ENCODE results near the gene HDAC8.

HDAC8 gene

DNA sequence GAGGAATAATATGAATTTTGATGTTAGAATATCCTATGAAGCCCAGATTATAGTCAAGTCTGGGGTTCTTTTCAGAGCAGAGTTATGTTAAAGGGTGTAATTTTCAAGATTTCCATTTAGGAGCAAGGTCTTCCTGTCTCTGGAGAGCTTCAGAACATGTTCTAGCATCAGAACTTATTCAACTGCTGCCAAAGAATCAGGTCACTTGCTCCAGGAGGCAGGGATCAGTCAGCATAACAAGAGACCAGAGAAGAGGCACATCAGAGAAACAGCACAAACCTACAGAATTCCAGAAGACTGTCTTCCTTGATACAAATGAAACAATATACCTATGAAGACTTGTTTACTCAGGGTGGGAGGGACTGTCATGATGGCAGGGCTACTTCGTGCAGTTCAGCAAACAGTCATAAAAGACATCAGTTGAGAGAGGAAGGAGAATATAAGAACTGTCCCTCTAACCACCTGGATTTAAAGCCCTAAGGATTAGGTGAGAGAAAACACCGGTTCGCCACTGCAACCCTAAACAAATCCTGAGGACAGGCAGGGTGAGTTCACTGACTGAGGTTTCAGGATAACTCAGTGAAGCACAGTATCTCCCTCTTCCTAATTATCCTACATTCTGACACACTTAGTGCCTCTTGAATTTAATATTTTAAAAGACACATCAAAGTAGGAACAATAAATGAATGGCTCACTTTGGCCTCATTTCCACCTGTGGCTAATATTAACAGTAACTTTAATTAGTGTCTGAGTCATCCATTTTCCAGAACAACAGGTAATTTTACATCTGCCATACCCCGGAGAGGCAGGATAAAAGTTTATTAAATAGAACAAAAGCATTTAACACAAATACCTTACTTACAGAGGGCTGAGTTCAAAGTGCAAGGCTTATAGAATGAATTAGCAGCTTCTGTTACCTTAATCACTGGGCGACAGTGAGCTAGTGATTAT lies 93.0 kb downstream of the HDAC8 start:
- TF ChIP-seq, protein P1, sequence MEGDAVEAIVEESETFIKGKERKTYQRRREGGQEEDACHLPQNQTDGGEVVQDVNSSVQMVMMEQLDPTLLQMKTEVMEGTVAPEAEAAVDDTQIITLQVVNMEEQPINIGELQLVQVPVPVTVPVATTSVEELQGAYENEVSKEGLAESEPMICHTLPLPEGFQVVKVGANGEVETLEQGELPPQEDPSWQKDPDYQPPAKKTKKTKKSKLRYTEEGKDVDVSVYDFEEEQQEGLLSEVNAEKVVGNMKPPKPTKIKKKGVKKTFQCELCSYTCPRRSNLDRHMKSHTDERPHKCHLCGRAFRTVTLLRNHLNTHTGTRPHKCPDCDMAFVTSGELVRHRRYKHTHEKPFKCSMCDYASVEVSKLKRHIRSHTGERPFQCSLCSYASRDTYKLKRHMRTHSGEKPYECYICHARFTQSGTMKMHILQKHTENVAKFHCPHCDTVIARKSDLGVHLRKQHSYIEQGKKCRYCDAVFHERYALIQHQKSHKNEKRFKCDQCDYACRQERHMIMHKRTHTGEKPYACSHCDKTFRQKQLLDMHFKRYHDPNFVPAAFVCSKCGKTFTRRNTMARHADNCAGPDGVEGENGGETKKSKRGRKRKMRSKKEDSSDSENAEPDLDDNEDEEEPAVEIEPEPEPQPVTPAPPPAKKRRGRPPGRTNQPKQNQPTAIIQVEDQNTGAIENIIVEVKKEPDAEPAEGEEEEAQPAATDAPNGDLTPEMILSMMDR (IDR thresholded peaks at IDR 0.05; ENCODE audit: borderline replicate concordance, insufficient read depth, low read depth, low read length) = no peak
- H3K4me3 ChIP-seq (ENCODE audit: low read depth, low read length) = no peak overlapping the region

DNA sequence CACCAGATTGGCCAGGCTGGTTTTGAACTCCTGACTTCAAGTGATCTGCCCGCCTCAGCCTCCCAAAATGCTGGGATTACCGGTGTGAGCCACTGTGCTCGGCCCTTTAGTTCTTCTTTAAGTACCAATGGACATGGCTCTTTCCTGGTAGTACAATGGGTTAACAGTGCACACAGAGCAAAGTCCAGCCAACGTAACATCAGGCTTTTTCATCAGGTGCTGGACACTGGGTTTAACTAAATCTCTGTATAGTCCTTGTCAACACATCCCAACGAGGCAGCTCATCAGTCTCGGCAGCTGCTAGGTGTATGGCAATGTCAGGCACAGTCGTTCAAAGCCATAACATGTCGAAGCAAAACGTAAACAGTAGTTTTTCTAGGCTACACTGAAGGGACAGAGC lies 93.8 kb downstream of the HDAC8 start:
- TF ChIP-seq, protein P1 (IDR thresholded peaks at IDR 0.05; ENCODE audit: borderline replicate concordance, insufficient read depth, low read depth, low read length) = no peak
- no peak overlapping the region for H3K4me3 ChIP-seq (ENCODE audit: low read depth, low read length)

DNA sequence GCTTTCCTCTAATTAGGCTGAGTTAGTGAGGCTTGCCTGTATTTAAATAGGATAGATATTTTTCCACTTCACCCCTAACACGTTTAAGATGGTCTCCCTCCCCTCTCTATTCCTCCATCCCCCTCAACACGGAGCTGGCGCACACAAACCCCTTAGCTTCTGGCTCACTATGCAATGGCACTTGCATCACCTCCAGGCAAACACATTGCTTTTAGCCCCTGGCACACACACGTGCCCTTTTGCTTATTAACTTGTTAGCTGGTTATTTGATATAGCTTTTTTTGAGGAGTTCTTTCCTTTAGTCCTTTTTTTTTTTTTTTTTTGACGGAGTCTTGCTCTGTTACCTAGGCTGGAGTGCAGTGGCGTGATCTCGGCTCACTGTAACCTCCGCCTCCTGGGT lies 94.3 kb downstream of the HDAC8 start:
- TF ChIP-seq, protein P1 (IDR thresholded peaks at IDR 0.05; ENCODE audit: borderline replicate concordance, insufficient read depth, low read depth, low read length) = no peak

DNA sequence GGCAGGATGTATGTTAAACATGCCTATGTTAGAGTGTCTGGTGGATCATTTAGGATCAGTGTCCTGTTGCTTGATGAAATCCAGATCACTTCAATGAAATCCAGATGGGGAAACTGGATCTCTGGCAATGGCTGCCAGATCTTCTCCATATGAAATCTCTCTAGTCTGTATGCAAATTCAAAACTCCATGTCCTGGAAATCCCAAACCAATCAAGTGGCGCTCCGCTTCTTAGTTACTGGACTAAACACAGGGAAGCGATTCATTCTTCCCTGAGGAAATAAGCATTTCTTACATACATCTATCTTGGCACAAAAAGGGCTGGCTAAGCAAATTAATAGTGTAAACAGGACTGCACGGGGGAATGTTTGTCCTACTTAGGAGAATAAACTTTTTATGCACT lies 94.9 kb downstream of the HDAC8 start:
- TF ChIP-seq, protein P1 (IDR thresholded peaks at IDR 0.05; ENCODE audit: borderline replicate concordance, insufficient read depth, low read depth, low read length) = no peak
- no peak overlapping the region for H3K4me3 ChIP-seq (ENCODE audit: low read depth, low read length)

More for the DNA sequence above, 94.3 kb downstream of the HDAC8 start:
- H3K4me3 ChIP-seq (ENCODE audit: low read depth, low read length) = no peak overlapping the region

DNA sequence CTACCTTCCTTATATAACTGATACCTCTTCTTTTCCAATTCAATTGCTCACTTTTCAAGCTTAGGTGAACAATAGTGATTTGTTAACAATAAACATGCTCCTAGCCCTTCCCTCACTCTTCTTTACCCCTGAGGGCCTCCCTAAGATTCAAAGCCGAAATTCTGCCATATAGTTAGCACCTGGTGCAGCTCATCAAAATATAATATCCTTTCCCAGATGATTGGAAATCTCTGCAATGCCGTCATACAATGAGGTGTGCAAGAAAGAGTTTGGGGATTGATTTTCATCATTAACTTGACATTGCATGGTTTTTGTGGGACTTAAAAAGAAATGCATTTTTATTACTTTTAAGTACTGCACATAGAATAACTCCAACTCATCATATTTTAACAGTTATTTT lies 95.3 kb downstream of the HDAC8 start:
- TF ChIP-seq, protein P1 (IDR thresholded peaks at IDR 0.05; ENCODE audit: borderline replicate concordance, insufficient read depth, low read depth, low read length) = no peak
- no peak overlapping the region for H3K4me3 ChIP-seq (ENCODE audit: low read depth, low read length)

DNA sequence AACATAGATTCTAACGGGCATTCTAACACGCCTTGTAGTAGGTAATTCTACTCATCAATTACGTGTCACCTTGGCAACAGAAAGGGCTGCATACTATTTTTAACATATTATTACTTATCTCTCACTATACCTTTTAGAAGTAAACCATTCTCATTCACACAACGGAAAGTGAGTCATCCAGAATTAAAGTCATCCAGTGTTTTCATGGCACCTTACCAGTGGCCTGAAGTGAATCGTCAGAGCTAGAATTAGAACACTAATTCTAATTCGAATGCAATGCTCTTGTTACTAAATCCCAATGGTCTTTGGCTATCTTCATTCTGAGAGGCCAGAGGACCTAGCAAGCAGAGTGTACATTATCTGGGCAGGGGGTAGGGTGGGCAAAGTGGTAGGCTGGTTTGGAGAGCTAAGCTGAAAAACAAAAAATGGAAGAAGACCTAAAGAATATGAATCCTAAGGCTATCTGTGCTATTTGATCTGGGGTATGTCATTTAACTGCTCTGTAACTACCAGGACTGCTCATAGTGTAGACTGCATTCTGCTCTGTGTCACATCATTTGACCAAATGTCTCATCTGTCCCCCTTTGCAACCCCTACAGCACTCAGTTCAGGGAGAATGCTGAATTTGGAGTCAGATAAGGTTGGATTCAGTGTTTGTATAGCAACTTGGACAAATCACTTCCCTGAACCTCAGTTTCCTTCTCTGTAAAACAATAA lies 96.5 kb downstream of the HDAC8 start:
- TF ChIP-seq, protein P1 (IDR thresholded peaks at IDR 0.05; ENCODE audit: borderline replicate concordance, insufficient read depth, low read depth, low read length) = no peak
- no peak overlapping the region for H3K4me3 ChIP-seq (ENCODE audit: low read depth, low read length)
